K562 (cell line): ENCODE measurements around the gene MAP1S. TPM values are rescaled to one million over a fixed set of nuclear protein-coding genes. Genes with fewer than 3 reads are reported as not detected.

Experiments
- BRCA1 ChIP-seq, 2 experiments: fragments of 450-650 bp in 1 of 2; sonication (generic) in 1 of 2; formaldehyde crosslinking in 1 of 2; IDR thresholded peaks; 2 replicates each; pipeline versions ENCODE4 v1.5.0 to v1.6.1; 2017 to 2020; ENCODE audit warnings: mild to moderate bottlenecking in 1 of 2, missing genetic modification reagents in 1 of 2
- DLX4 ChIP-seq: fragments of 250-450 bp; sonication (Bioruptor Pico); IDR thresholded peaks from 2 replicates; pipeline ENCODE4 v1.6.1; 2021; ENCODE audit warnings: mild to moderate bottlenecking
- HMG20A ChIP-seq: fragments of 450-650 bp; formaldehyde crosslinking; conservative IDR thresholded peaks from 2 replicates; pipeline ENCODE4 v1.4.0; 2020; ENCODE audit warnings: mild to moderate bottlenecking, mixed read lengths
- LCOR ChIP-seq: sonication (generic); formaldehyde crosslinking; IDR thresholded peaks from 2 replicates; pipeline ENCODE4 v1.8.0; 2022; ENCODE audit warnings: mild to moderate bottlenecking, missing genetic modification reagents
- MNT ChIP-seq, 2 experiments: fragments of 450-650 bp; conservative IDR thresholded peaks; 2 replicates each; pipeline ENCODE4 v1.6.1; 2017; ENCODE audit warnings: mild to moderate bottlenecking in 2 of 2, moderate library complexity in 2 of 2
- POLR2G ChIP-seq: fragments of 200-400 bp; formaldehyde crosslinking; IDR thresholded peaks from 2 replicates; pipeline ENCODE4 v1.6.1; 2017; ENCODE audit warnings: low read depth, mild to moderate bottlenecking, antibody characterized with exemption, low read length, moderate library complexity
- SP1 ChIP-seq: sonication (generic); formaldehyde crosslinking; IDR thresholded peaks from 2 replicates; pipeline ENCODE4 v1.8.1; 2022; ENCODE audit warnings: mild to moderate bottlenecking, missing genetic modification reagents
- VEZF1 ChIP-seq: fragments of 200-800 bp; sonication (Bioruptor generic); IDR thresholded peaks from 2 replicates; pipeline ENCODE4 v1.6.1; 2017; ENCODE audit warnings: missing genetic modification characterization, missing compliant biosample characterization
- ZNF318 ChIP-seq, 2 experiments: fragments of 450-650 bp; IDR thresholded peaks; 2 replicates each; pipeline ENCODE4 v1.6.1; 2016; ENCODE audit warnings: mild to moderate bottlenecking in 2 of 2, borderline replicate concordance in 1 of 2, low read depth in 1 of 2, moderate library complexity in 1 of 2
- ZNF699 ChIP-seq: fragments of 250-450 bp; sonication (Bioruptor Pico); IDR thresholded peaks from 2 replicates; pipeline ENCODE4 v1.8.0; 2021; ENCODE audit warnings: mild to moderate bottlenecking, moderate library complexity; ENCODE audit not compliant: insufficient replicate concordance
- ZNF766 ChIP-seq: fragments of 200-800 bp; sonication (Bioruptor generic); conservative IDR thresholded peaks from 2 replicates; pipeline ENCODE4 v1.6.1; 2016; ENCODE audit warnings: missing genetic modification characterization, missing compliant biosample characterization
- polyA plus RNA-seq, 8 experiments: library from polyadenylated mRNA; depleted of rRNA in 4 of 8; stranded (reverse) in 5 of 8; unstranded in 3 of 8; fragments of >200 nt; fragmentation: Nextera tagmentation in 2 of 8; fragmentation: Illumina TruSeq in 1 of 8; extraction: Ambion mirVana in 2 of 8; extraction: Trizol in 1 of 8; gene quantifications; 2 replicates each; pipeline versions ENCODE4 v1.2.1 to v1.2.3, GENCODE V29; 2011 to 2014; ENCODE audit warnings: inconsistent platforms in 1 of 8, missing spikeins in 1 of 8
- total RNA-seq, 7 experiments: library from RNA; depleted of rRNA in 6 of 7; stranded (reverse); fragments of >200 nt in 6 of 7; fragmentation: Illumina TruSeq in 2 of 7; extraction: Trizol in 2 of 7; gene quantifications; 2 replicates each; pipeline versions ENCODE4 v1.2.1 to v1.2.3, GENCODE V29; 2011 to 2021; ENCODE audit warnings: low replicate concordance in 1 of 7

The MAP1S gene
- total and polyA plus RNA-seq, 9 of the 15 experiments (the other 6 are each of a cell fraction or from before 2014, with no cell fraction given), result 2.0 to 81.0 (median 9.5) TPM

- TF ChIP-seq ZNF318 (IDR thresholded peaks at IDR 0.05; ENCODE audit: borderline replicate concordance in 1 of 2, low read depth in 1 of 2), result 0 out of 4 replicates have a peak, but pooled peaks of 1 of the 2 experiments have one; percentile 31
- no peak for TF ChIP-seq BRCA1 (IDR thresholded peaks at IDR 0.05)
- TF ChIP-seq BRCA1 (CRISPR knock-in tag; IDR thresholded peaks at IDR 0.05), result no peak
- TF ChIP-seq VEZF1 (CRISPR knock-in tag), result peak; percentile 99
- no peak for TF ChIP-seq POLR2G
- peak in 1 of 2 experiments; percentile 39; a peak in 1 of 4 replicates for TF ChIP-seq MNT (conservative IDR thresholded peaks at IDR 0.05)
- TF ChIP-seq DLX4 (CRISPR knock-in tag), result no peak
- no peak for TF ChIP-seq HMG20A
- TF ChIP-seq ZNF766 (CRISPR knock-in tag), result no peak
- TF ChIP-seq ZNF699 (CRISPR knock-in tag), result no peak
- TF ChIP-seq LCOR, result no peak
- TF ChIP-seq SP1, result peak; percentile 79
These were observed 28.2 kb downstream of the MAP1S start (continued) for GRCh38 chr19:17747205-17748098.
